HG02884 (cell line): ENCODE measurements around the gene TEX54.
"Not testable (repeated sequence)": the region's sequence is repeated elsewhere in the genome, so short reads cannot be mapped to it uniquely, and the experiment has no call there.

Experiments used
- ATAC-seq: cut with Tn5 transposase; IDR thresholded peaks from one replicate; pipeline ENCODE4 v1.9.1; 2021; ENCODE audit warnings: mild to moderate bottlenecking, moderate library complexity; ENCODE audit not compliant: unreplicated experiment

The TEX54 gene

GRCh38 chr11:62832336-62833234, at the start of gene TEX54:
Gene TEX54 (minus strand): TSS chr11:62832841.
- ATAC-seq = peak; percentile 14

GRCh38 chr11:62882431-62882749, 49.7 kb upstream of the TEX54 start:
- no peak for ATAC-seq

GRCh38 chr11:62881579-62882430, 49.2 kb upstream of the TEX54 start:
- peak; percentile 34 for ATAC-seq

GRCh38 chr11:62880803-62881578, 48.4 kb upstream of the TEX54 start, which contains the start of gene SLC3A2:
Gene SLC3A2 (plus strand): TSS chr11:62880896. CDS start chr11:62881024, 128 bp downstream.
- ATAC-seq = peak; percentile 73

GRCh38 chr11:62880231-62880802, 47.7 kb upstream of the TEX54 start:
- peak; percentile 30 for ATAC-seq

GRCh38 chr11:62879235-62879978, 46.8 kb upstream of the TEX54 start:
- no peak for ATAC-seq

GRCh38 chr11:62876712-62877111, 44.1 kb upstream of the TEX54 start:
- no peak for ATAC-seq

GRCh38 chr11:62875698-62876478, 43.2 kb upstream of the TEX54 start:
- ATAC-seq = no peak

- ATAC-seq = no peak
These were observed 42.2 kb upstream of the TEX54 start for GRCh38 chr11:62874851-62875250.

GRCh38 chr11:62865635-62866034, 33.0 kb upstream of the TEX54 start:
- no peak for ATAC-seq

- no peak for ATAC-seq
These were observed 31.2 kb upstream of the TEX54 start for GRCh38 chr11:62863687-62864335.

- not testable (repeated sequence) for ATAC-seq
These were observed 29.0 kb upstream of the TEX54 start for GRCh38 chr11:62861564-62862192.

- ATAC-seq = no peak
These were observed 28.4 kb upstream of the TEX54 start for GRCh38 chr11:62860835-62861563.

GRCh38 chr11:62859281-62859703, 26.7 kb upstream of the TEX54 start:
- ATAC-seq = not testable (repeated sequence)

GRCh38 chr11:62858201-62858600, 25.6 kb upstream of the TEX54 start:
- no peak for ATAC-seq

GRCh38 chr11:62857541-62857982, 24.9 kb upstream of the TEX54 start:
- ATAC-seq = no peak

- peak; percentile 28 for ATAC-seq
These were observed 23.8 kb upstream of the TEX54 start for GRCh38 chr11:62856333-62856895.
